CD4-positive, alpha-beta T cell treated with Interleukin-6 at 100 ng/mL for 8 hours (primary cell): ENCODE measurements around the gene EN2.

Source experiments
- DNase-seq: peaks from one replicate; pipeline ENCODE4 v3.0.0-alpha.2; 2020; ENCODE audit warnings: mixed read lengths, low spot score

EN2 gene

GRCh38 chr7:155464183-155464582, 6.3 kb downstream of the EN2 start:
- DNase-seq, result no peak

- DNase-seq, result no peak
Observed at GRCh38 chr7:155464948-155465739, 7.2 kb downstream of the EN2 start.

DNA sequence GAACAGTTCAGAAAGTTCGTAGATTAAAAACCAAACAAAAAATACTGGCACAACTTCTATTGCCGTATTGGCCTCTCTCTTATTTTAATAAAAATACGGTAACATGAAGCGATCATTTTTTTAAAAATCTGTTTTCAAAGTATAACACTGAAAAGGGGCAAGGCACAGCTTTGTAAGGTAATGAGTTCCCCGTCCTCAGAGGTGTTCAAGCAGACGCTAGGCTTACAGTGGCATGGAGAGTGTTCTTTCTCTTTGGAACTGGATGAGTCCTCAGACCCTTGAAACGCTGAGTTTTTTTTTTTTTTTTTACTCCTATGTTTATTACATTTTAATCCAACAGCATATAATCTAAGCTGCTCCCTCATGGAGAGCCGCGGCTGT, 7.8 kb downstream of the EN2 start:
- no peak for DNase-seq

- no peak for DNase-seq
Observed at GRCh38 chr7:155466142-155466813, 8.3 kb downstream of the EN2 start.

- DNase-seq, result no peak
Observed at GRCh38 chr7:155466814-155467733, 9.1 kb downstream of the EN2 start.

DNA sequence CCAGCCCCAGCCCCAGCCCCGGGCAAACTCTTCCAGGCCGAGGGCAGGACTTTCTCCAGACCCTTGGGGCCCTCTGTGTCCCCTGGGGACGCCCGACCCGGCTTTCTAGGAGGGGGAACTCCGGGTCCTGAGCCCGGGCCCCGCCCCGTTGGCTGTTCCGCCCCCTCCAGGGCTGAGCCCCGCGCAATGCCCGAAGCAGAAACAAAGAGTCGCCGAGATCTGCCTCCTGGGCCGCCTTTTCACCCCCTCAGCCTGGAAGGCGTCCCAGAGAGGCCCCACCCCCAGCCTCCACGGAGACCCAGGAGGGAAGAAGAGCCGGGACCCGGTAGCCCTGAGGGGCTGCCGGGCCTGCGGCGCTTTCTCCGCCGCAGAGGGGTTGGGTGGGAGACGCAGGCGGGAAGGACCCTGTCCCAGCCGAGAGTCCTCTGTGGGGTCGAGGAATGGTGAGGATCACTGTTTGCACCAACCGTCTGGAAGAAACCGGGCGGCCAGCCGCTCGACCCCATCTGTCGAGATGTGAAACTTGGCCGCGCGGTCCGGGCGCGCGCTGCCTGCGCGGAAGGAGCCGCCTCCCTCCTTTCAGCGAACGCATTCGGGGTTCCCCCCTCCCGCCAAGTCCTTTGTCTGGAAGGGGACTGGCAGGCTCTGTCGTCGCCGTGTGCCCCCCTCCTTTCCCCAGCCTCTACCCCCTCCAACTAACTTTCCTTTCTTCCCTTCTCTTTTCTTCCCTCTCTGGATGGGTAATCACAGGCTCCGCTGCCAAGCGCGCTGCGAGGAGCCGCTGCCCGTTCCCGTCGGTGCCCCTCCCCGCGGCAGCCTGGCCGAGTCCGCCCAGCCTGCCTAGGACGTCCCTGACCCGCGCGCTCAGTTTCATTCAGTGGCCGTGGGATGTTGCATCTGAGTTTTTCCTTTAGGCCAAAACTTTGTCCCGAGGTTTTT, 10.2 kb downstream of the EN2 start:
- DNase-seq, result no peak

GRCh38 chr7:155468785-155469148, 10.8 kb downstream of the EN2 start:
- DNase-seq, result no peak

DNA sequence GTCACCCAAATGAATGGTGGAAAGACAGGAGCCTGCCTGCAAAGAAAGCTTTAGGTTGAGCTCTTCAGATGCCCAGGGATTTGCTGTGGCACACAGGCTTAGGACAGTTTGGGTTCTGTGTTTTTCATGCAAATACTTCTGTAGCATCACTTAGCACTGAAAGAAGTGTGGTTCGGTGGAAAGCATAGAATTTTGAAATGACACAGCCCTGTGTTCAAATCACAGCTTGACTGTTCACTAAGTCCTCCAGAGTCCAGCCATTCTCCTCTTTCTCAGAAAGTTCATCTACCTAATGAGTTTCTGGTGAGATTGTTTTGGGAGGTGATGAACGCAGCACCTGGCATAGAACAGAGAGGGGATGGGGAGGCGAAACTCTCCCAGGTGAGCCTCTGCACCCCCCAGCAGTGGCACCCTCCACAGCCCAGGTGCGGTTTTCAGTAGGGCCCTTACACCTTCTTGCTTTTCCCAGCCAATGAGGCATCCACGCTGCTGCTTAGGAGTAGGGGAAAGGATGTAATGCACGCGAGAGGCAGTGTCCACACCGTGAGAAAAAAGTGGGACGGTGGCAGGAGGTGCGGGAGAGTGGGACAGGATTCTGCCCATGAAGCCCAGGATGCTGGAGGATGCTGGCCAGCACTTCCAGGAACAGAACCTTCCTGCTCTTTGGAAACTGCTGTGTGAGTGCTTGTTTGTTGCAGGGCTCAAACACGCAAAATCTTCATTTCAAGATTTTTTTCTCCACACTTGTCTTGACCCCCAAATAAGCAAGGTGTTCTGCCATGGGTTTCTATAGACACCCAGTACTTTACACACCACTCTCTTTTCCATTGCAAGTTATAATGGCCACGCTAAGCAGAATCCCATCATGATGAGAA, 11.6 kb downstream of the EN2 start:
- DNase-seq, result no peak

GRCh38 chr7:155470186-155470487, 12.2 kb downstream of the EN2 start:
- DNase-seq, result no peak

- no peak for DNase-seq
Observed at GRCh38 chr7:155470686-155471638, 13.0 kb downstream of the EN2 start.

GRCh38 chr7:155471718-155472117, 13.8 kb downstream of the EN2 start:
- DNase-seq, result no peak

DNA sequence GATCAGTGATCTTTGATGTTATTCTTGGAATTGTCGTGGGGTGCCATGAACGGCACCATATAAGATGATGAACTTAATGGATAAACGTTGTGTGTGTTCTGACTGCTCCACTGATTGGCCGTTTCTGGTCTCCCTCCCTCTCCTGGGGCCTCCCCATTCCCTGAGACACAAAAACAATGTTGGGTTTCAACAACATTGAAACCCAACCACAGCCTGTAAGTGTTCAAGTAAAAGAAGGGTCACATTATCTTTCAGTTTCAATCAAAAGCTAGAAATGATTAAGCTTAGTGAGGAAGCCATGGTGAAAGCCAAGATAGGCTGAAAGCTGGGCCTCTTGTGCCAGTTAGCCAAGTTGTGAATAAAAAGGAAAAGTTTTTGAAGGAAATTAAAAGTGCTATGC, 19.5 kb downstream of the EN2 start:
- no peak for DNase-seq

GRCh38 chr7:155481764-155482163, 23.8 kb downstream of the EN2 start:
- no peak for DNase-seq

GRCh38 chr7:155482511-155483183, 24.7 kb downstream of the EN2 start:
- DNase-seq, result peak; percentile 12

- DNase-seq, result no peak
Observed at GRCh38 chr7:155483245-155483644, 25.3 kb downstream of the EN2 start.

GRCh38 chr7:155483868-155484325, 26.0 kb downstream of the EN2 start:
- DNase-seq, result no peak

DNA sequence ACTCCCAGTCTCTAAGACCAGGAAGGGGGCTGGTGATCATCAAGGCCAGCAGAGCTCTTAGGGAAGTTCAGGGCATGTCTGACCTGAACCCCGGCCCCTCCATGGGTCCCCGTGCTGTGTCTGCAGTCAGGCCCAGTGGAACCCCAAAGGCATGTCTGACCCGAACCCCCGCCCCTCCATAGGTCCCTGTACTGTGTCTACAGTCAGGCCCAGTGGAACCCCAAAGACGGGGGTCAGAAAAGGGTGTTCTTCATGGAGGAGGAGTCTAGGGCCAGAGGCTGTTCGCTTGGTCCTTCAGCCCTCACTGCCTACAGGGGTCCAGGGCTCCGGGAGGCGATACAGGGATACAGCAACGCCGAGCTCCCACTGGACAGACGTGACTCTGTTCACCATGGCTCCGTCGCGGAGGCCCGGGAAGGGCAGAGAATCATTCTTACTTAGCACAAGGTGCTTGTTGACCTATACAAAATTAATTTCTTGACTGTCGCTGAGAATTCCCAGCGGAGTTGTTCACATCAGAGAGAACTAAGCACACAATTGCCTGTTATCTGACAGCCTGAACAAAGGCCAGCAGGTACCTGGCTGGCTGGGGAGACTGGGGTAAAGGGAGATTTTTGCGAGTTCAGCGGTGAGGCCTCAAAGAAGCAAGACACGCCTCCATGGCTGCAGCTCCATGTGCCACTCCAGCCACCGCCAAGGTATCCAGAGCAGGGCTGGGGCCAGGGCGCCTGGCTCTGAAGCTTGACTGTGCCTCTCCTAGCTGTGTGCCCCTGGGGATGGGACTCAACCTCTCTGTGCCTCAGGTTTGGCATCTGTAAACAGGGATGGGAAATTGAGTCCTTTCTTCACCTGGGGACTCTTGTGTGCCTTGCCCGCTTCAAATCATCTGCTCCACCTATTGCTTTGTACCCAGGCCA, 26.8 kb downstream of the EN2 start:
- no peak for DNase-seq
